LNCaP clone FGC (cell line): ENCODE results near the gene PDK4.
A peak's percentile ranks its signal among the peaks of the same experiment; 100 is the strongest.

Experiments used
- DNase-seq: peaks from one replicate; pipeline ENCODE4 v3.0.0-alpha.2; 2011; ENCODE audit warnings: low read depth
- H3K4me3 ChIP-seq: 2 replicates; pipeline ENCODE4 v1.5.1; 2011; ENCODE audit warnings: mild to moderate bottlenecking, low read depth, low read length, control low read depth
- TF ChIP-seq, protein P1 (sequence below): IDR thresholded peaks from 2 replicates; pipeline ENCODE4 v1.5.1; 2012; ENCODE audit warnings: mild to moderate bottlenecking; ENCODE audit not compliant: control insufficient read depth, insufficient read depth; ENCODE audit errors: extremely low read depth

PDK4 gene

DNA sequence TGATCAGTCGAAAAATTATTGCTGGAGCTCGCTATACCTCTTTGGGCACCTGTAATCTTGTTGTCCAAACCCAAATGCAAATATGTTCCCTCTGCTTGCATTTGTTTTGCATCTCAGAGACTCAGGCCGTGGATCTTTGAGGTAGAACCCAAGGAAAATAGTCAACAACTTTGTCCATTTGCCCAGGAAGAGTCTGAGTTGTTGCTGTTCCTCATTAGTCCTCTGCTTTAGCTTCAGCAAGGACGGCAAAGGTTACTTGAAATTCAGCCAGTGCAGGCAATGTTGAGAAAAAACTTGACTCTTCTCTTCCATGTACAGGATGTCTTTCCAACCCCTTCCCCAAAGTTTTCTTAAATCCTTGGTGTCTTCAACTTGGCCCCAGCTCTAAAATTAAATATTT lies 45.8 kb downstream of the PDK4 start:
- TF ChIP-seq, protein P1, sequence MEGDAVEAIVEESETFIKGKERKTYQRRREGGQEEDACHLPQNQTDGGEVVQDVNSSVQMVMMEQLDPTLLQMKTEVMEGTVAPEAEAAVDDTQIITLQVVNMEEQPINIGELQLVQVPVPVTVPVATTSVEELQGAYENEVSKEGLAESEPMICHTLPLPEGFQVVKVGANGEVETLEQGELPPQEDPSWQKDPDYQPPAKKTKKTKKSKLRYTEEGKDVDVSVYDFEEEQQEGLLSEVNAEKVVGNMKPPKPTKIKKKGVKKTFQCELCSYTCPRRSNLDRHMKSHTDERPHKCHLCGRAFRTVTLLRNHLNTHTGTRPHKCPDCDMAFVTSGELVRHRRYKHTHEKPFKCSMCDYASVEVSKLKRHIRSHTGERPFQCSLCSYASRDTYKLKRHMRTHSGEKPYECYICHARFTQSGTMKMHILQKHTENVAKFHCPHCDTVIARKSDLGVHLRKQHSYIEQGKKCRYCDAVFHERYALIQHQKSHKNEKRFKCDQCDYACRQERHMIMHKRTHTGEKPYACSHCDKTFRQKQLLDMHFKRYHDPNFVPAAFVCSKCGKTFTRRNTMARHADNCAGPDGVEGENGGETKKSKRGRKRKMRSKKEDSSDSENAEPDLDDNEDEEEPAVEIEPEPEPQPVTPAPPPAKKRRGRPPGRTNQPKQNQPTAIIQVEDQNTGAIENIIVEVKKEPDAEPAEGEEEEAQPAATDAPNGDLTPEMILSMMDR, result no peak
- H3K4me3 ChIP-seq, result peak overlapping the region; percentile 28
- DNase-seq, result no peak

DNA sequence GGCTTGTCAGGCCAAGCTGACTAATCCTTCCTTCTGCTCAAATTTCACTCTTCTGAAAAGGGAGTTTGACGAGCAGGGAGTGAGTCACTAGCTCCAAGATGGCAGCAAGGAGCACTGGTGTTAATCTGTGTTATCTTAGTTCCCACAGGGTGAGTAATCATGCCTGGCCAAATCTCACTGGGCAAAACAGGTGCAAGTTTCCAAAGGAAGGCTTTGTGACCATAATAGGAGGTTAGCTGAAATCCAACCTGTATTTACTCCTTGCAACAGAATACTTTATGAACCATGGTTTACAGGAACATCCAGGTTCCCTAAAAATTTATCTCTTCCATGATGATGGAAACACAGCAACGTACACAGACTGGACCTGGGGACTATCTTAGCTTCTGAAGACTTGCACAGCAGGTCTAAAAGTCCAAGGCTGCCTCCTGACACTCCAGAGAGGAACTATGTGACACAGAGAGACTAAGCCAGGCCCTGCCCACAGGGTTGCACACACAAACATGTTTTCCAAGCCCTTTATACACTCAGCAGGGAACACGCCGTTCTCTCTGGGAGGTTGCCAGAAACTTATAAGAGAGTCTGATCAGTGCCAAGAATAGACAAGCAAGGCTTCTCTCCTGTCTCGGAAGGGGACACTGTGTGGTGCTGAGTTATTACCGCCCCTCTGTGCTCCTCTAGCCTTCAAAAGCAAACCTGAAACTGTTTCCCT lies 46.3 kb downstream of the PDK4 start:
- TF ChIP-seq, protein P1, result no peak
- peak; percentile 100 for DNase-seq
- H3K4me3 ChIP-seq, result peak overlapping the region; percentile 28

GRCh38 chr7:95547361-95548348 lies 48.7 kb downstream of the PDK4 start:
- DNase-seq, result peak; percentile 94
- no peak overlapping the region for H3K4me3 ChIP-seq
- TF ChIP-seq, protein P1, result no peak

DNA sequence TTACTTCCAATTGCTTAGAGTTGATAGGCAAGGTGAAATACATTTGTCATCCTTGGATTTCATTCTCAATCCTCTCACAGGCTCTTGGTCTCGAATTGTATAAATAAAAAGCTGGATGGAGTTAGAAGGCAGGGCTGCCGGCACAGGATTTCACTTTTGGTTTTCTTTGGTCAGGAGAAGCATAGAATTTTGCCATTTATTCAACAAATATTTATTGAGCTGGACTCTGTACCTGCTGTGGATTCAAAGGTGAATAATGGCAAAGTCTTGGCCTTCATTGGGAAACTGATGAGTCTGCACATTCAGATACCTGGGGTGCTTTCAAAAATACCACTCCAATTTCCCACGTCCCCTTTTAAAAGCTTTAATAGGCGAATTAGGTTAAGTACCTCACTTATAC lies 49.7 kb downstream of the PDK4 start:
- TF ChIP-seq, protein P1, result no peak
- H3K4me3 ChIP-seq, result no peak overlapping the region
- no peak for DNase-seq

DNA sequence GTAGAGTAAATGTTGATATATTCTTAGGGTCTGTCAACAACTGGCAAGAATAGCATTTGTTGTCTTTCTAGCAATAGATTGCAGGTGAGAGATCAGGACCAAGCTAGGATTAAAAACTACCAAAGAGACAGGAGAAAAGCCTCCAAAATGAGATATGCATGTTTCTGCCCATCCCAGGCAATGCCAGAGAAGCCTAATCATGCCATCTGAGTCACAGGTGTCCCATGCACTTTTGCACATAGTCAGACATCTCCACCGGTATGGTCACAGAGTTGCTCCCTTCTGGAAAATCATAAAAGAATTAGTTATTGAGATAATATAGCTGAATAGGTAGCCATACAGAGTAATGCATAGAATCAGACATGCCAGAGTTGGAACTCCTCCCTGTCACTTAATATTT lies 50.6 kb downstream of the PDK4 start:
- no peak overlapping the region for H3K4me3 ChIP-seq
- TF ChIP-seq, protein P1, result no peak
- DNase-seq, result no peak

DNA sequence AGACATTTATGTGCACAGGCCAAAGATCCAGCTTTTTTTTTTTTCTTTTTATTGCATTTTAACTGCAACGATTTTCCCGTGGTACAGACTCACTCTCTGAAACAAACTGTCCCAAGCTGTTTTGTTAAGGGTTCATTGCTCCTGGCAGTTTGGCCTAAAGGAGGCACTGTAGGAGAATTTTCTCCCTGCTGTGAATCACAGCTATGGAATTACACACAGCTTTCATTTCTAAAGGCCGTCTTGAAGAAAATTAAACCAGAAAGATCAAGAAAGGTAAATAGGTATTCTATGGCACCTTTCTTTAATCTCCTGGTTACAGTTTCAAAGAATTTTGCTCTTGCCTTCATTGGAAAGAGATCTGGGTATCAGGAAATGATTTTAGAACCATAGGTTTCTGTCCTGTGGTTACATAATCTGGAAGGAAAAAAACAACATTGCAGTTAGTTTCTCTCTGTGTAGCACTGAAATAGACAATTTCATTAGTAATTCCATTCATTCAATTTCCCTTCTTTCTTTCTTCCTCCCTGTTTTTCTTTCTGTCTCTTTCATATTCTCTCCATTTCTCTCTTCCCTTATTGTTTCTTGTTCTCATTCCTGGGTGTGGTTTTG lies 51.2 kb downstream of the PDK4 start:
- TF ChIP-seq, protein P1, result peak; percentile 89
- peak; percentile 83 for DNase-seq
- H3K4me3 ChIP-seq, result no peak overlapping the region
